NT2/D1 (cell line): ENCODE measurements around the gene ST8SIA5.

Experiments
- DNase-seq: peaks from one replicate; pipeline ENCODE4 v3.0.0-alpha.2; 2011; ENCODE audit warnings: low read depth, low spot score
- H3K27me3 ChIP-seq: 2 replicates; pipeline ENCODE4 v1.6.0; 2011; ENCODE audit warnings: mild to moderate bottlenecking; ENCODE audit not compliant: insufficient read length, insufficient read depth
- H3K36me3 ChIP-seq: 2 replicates; pipeline ENCODE4 v1.6.1; 2011; ENCODE audit warnings: mild to moderate bottlenecking, low read length, mixed read lengths; ENCODE audit not compliant: insufficient read depth, insufficient read length
- H3K4me1 ChIP-seq: 2 replicates; pipeline ENCODE4 v1.5.1; 2011; ENCODE audit not compliant: insufficient read depth, insufficient read length
- H3K4me3 ChIP-seq: 2 replicates; pipeline ENCODE4 v1.5.1; 2011; ENCODE audit warnings: low read depth; ENCODE audit not compliant: insufficient read length
- H3K9ac ChIP-seq: 2 replicates; pipeline ENCODE4 v1.6.0; 2011; ENCODE audit warnings: low read depth; ENCODE audit not compliant: insufficient read length
- H3K9me3 ChIP-seq: 2 replicates; pipeline ENCODE4 v1.5.1; 2011; ENCODE audit warnings: mild to moderate bottlenecking, low read length; ENCODE audit not compliant: insufficient read depth
- SUZ12 ChIP-seq: IDR thresholded peaks from 2 replicates; pipeline ENCODE4 v1.6.1; 2011; ENCODE audit not compliant: insufficient read length, insufficient read depth; ENCODE audit errors: extremely low read depth
- YY1 ChIP-seq: IDR thresholded peaks from 2 replicates; pipeline ENCODE4 v1.6.1; 2011; ENCODE audit not compliant: insufficient read length, insufficient read depth
- ZNF274 ChIP-seq: IDR thresholded peaks from 2 replicates; pipeline ENCODE4 v1.6.1; 2011; ENCODE audit warnings: mild to moderate bottlenecking, low read depth, low read length

The ST8SIA5 gene

GRCh38 chr18:46668135-46668534 is 88.7 kb downstream of the ST8SIA5 start:
- H3K9me3 ChIP-seq, result peaks cover 4% of the 10 kb centered on the region; the same call in 1 of the 2 replicates
- H3K9ac ChIP-seq, result no peak overlapping the region
- no peak for DNase-seq
- no peak overlapping the region for H3K4me3 ChIP-seq
- no peaks in the 10 kb centered on the region for H3K27me3 ChIP-seq
- no peaks in the 10 kb centered on the region for H3K36me3 ChIP-seq
- TF ChIP-seq SUZ12 (no peak), ZNF274 (no peak), YY1 (no peak)
- no peaks in the 10 kb centered on the region for H3K4me1 ChIP-seq

- Histone ChIP-seq H3K4me1 (no peaks in the 10 kb centered on the region), H3K27me3 (no peaks in the 10 kb centered on the region)
- DNase-seq, result no peak
Observed at GRCh38 chr18:46663539-46663938, 93.3 kb downstream of the ST8SIA5 start.

GRCh38 chr18:46660957-46661749 is 95.7 kb downstream of the ST8SIA5 start:
- DNase-seq, result no peak
- H3K9me3 ChIP-seq, result peaks cover 6% of the 10 kb centered on the region; the same call in 1 of the 2 replicates
- H3K4me3 ChIP-seq, result no peak overlapping the region
- no peaks in the 10 kb centered on the region for H3K4me1 ChIP-seq
- H3K9ac ChIP-seq, result no peak overlapping the region
- TF ChIP-seq SUZ12 (no peak), YY1 (no peak), ZNF274 (no peak)
- no peaks in the 10 kb centered on the region for H3K36me3 ChIP-seq
- H3K27me3 ChIP-seq, result peaks cover 7% of the 10 kb centered on the region

More at GRCh38 chr18:46663539-46663938, 93.3 kb downstream of the ST8SIA5 start:
- H3K9ac ChIP-seq, result no peak overlapping the region
- no peak overlapping the region for H3K4me3 ChIP-seq
- no peaks in the 10 kb centered on the region for H3K36me3 ChIP-seq
- H3K9me3 ChIP-seq, result peaks cover 6% of the 10 kb centered on the region; the same call in 1 of the 2 replicates
- TF ChIP-seq ZNF274, result no peak
- TF ChIP-seq SUZ12, result no peak
- TF ChIP-seq YY1, result no peak

GRCh38 chr18:46659484-46659883 is 97.4 kb downstream of the ST8SIA5 start:
- no peak for TF ChIP-seq ZNF274
- no peak for TF ChIP-seq SUZ12
- TF ChIP-seq YY1, result no peak
- no peak for DNase-seq
- Histone ChIP-seq H3K4me1 (no peaks in the 10 kb centered on the region), H3K4me3 (no peak overlapping the region), H3K36me3 (no peaks in the 10 kb centered on the region), H3K9ac (no peak overlapping the region), H3K9me3 (peaks cover 6% of the 10 kb centered on the region; the same call in 1 of the 2 replicates), H3K27me3 (peaks cover 13% of the 10 kb centered on the region)

- H3K4me3 ChIP-seq, result peak within 1 kb of the TSS; percentile 29
- peak within 1 kb of the TSS; percentile 64 for H3K9ac ChIP-seq
- H3K4me1 ChIP-seq, result no peaks in the 10 kb centered on the region
- TF ChIP-seq YY1 (no peak), ZNF274 (no peak), SUZ12 (no peak)
- H3K36me3 ChIP-seq, result no peaks in the 10 kb centered on the region
- peaks cover 13% of the 10 kb centered on the region for H3K27me3 ChIP-seq
- no peak for DNase-seq
- no peaks in the 10 kb centered on the region; the same call in 1 of the 2 replicates for H3K9me3 ChIP-seq
Observed at GRCh38 chr18:46657115-46657955, 99.5 kb downstream of the ST8SIA5 start, which contains the start of gene LOXHD1. LOXHD1 (minus strand) TSS chr18:46657220; CDS start chr18:46657033, 187 bp downstream.

- TF ChIP-seq ZNF274, result no peak
- TF ChIP-seq SUZ12, result no peak
- Histone ChIP-seq H3K9ac (no peak overlapping the region), H3K27me3 (peaks cover 13% of the 10 kb centered on the region), H3K36me3 (no peaks in the 10 kb centered on the region), H3K4me1 (no peaks in the 10 kb centered on the region), H3K4me3 (peak overlapping the region; percentile 21), H3K9me3 (no peaks in the 10 kb centered on the region)
- no peak for DNase-seq
Observed at GRCh38 chr18:46656326-46657114, 100.3 kb downstream of the ST8SIA5 start.
